Smooth muscle cell of bladder (primary cell): ENCODE measurements around the gene B3GNT9. TPM values are rescaled to one million over a fixed set of nuclear protein-coding genes. Genes with fewer than 3 reads are reported as not detected.

Source experiments
- total RNA-seq: library from RNA; depleted of rRNA; stranded (reverse); fragments of >200 nt; gene quantifications from 2 replicates; pipeline ENCODE4 v1.2.3, GENCODE V29; 2014

B3GNT9 gene
- total RNA-seq: 36.8 and 51.8 TPM in 2 replicates

GRCh38 chr16:67150833-67151396 is at the start of gene B3GNT9:
B3GNT9 (minus strand) TSS chr16:67150998; CDS start chr16:67150485, 513 bp downstream.

GRCh38 chr16:67199011-67199807 is 48.4 kb upstream of the B3GNT9 start, which contains the start of gene ELMO3:
ELMO3 (plus strand) TSS chr16:67199131; CDS start chr16:67199327, 196 bp downstream.

GRCh38 chr16:67191995-67192681 is 41.3 kb upstream of the B3GNT9 start, which contains the start of gene E2F4:
E2F4 (plus strand) TSS chr16:67192155; CDS start chr16:67192228, 73 bp downstream.

GRCh38 chr16:67190041-67190440 is 39.2 kb upstream of the B3GNT9 start, which contains the start of gene EXOC3L1:
EXOC3L1 (minus strand) TSS chr16:67190136; CDS start chr16:67189676, 460 bp downstream.

GRCh38 chr16:67183627-67184452 is 33.0 kb upstream of the B3GNT9 start, which contains the start of gene MATCAP1:
MATCAP1 (minus strand) TSS chr16:67183963; CDS start chr16:67180610, 3,353 bp downstream.

GRCh38 chr16:67170168-67170948 is 19.6 kb upstream of the B3GNT9 start, which contains the start of gene NOL3:
NOL3 (plus strand) TSS chr16:67170538.

GRCh38 chr16:67164599-67165061 is 13.8 kb upstream of the B3GNT9 start, which contains the start of gene HSF4:
HSF4 (plus strand) TSS chr16:67164745; CDS start chr16:67164812, 67 bp downstream.

GRCh38 chr16:67109407-67110135 is 41.2 kb downstream of the B3GNT9 start, which contains the start of gene PHAF1:
PHAF1 (plus strand) TSS chr16:67109941; CDS start chr16:67110176, 235 bp downstream.

Other genes starting within 250 kb of the B3GNT9 start
- gene CDH16, start 232.1 kb downstream of the B3GNT9 start, total RNA-seq: not detected in 2 replicates
- gene RRAD, start 225.5 kb downstream of the B3GNT9 start, total RNA-seq: 7.1 and 13.5 TPM in 2 replicates
- 180 and 234 TPM in 2 replicates for gene CIAO2B, start 216.6 kb downstream of the B3GNT9 start, total RNA-seq
- gene CES2, start 215.5 kb downstream of the B3GNT9 start, total RNA-seq: 24.1 and 25.9 TPM in 2 replicates
- 0.14 and 0.28 TPM in 2 replicates for gene CES3, start 189.7 kb downstream of the B3GNT9 start, total RNA-seq
- gene CES4A, start 162.4 kb downstream of the B3GNT9 start, total RNA-seq: 2.3 and 2.8 TPM in 2 replicates
- gene CBFB, start 121.8 kb downstream of the B3GNT9 start, total RNA-seq: 43.9 and 84.4 TPM in 2 replicates
- gene PHAF1, start 41.1 kb downstream of the B3GNT9 start, total RNA-seq: 14.4 and 14.9 TPM in 2 replicates
- gene TRADD, start 8.9 kb upstream of the B3GNT9 start, total RNA-seq: 15.2 and 16.7 TPM in 2 replicates
- gene FBXL8, start 9.0 kb upstream of the B3GNT9 start, total RNA-seq: 7.8 and 9.9 TPM in 2 replicates
- 6.4 and 13.2 TPM in 2 replicates for gene HSF4, start 13.7 kb upstream of the B3GNT9 start, total RNA-seq
- 13.8 and 16.9 TPM in 2 replicates for gene NOL3, start 19.5 kb upstream of the B3GNT9 start, total RNA-seq
- 8.2 and 9.0 TPM in 2 replicates for gene MATCAP1, start 33.0 kb upstream of the B3GNT9 start, total RNA-seq
- gene EXOC3L1, start 39.1 kb upstream of the B3GNT9 start, total RNA-seq: 0.09 TPM in 1 of 2 replicates, not detected in the other
- 36.7 and 45.9 TPM in 2 replicates for gene E2F4, start 41.2 kb upstream of the B3GNT9 start, total RNA-seq
- gene ELMO3, start 48.1 kb upstream of the B3GNT9 start, total RNA-seq: 0.28 TPM in 2 replicates
- gene TMEM208, start 76.1 kb upstream of the B3GNT9 start, total RNA-seq: 44.2 and 59.6 TPM in 2 replicates
- gene FHOD1, start 96.5 kb upstream of the B3GNT9 start, total RNA-seq: 5.0 and 5.3 TPM in 2 replicates
- 0.83 and 0.85 TPM in 2 replicates for gene SLC9A5, start 98.0 kb upstream of the B3GNT9 start, total RNA-seq
- 5.6 and 7.7 TPM in 2 replicates for gene PLEKHG4, start 128.5 kb upstream of the B3GNT9 start, total RNA-seq
- gene KCTD19, start 175.7 kb upstream of the B3GNT9 start, total RNA-seq: under 0.01 and 0.14 TPM in 2 replicates
- gene LRRC36, start 175.8 kb upstream of the B3GNT9 start, total RNA-seq: 0.14 TPM in 1 of 2 replicates, not detected in the other
- 0.92 and 1.00 TPM in 2 replicates for gene TPPP3, start 242.5 kb upstream of the B3GNT9 start, total RNA-seq